Psoas muscle (tissue), 8 donors: ENCODE data around the gene ADGB. TPM values are rescaled to one million over a fixed set of nuclear protein-coding genes. Genes with fewer than 3 reads are reported as not detected.

Experiments used
- ATAC-seq, 4 donors: fragments of 200-7000 bp; cut with Tn5 transposase; one replicate each; pipeline ENCODE4 v1.9.1; 2020; ENCODE audit warnings: moderate library complexity in 3 of 4, mild to moderate bottlenecking in 2 of 4
- DNase-seq, 2 donors: peaks; one replicate each; pipeline ENCODE4 v3.0.0-alpha.2; 2020
- H3K27ac ChIP-seq: fragments of 200-600 bp; one replicate; pipeline ENCODE4 v1.8.0; 2022
- H3K27me3 ChIP-seq, 3 donors: fragments of 200-600 bp in 1 of 3; one replicate each; pipeline versions ENCODE4 v1.6.1 to v1.8.0; 2013 to 2022; ENCODE audit warnings: low read length in 2 of 3, mild to moderate bottlenecking in 2 of 3, moderate library complexity in 1 of 3; ENCODE audit not compliant: insufficient read depth in 3 of 3
- H3K36me3 ChIP-seq, 2 donors: fragments of 200-600 bp in 1 of 2; one replicate each; pipeline versions ENCODE4 v1.6.1 to v1.8.0; 2013 to 2022; ENCODE audit warnings: low read depth in 1 of 2, mild to moderate bottlenecking in 1 of 2, moderate library complexity in 1 of 2; ENCODE audit not compliant: insufficient read depth in 1 of 2
- H3K4me1 ChIP-seq: fragments of 200-600 bp; one replicate; pipeline ENCODE4 v1.8.0; 2022
- H3K4me3 ChIP-seq: fragments of 200-600 bp; one replicate; pipeline ENCODE4 v1.8.0; 2022; ENCODE audit warnings: mild to moderate bottlenecking
- H3K9me3 ChIP-seq: fragments of 200-600 bp; one replicate; pipeline ENCODE4 v1.8.0; 2022
- CTCF ChIP-seq: fragments of 200-600 bp; IDR thresholded peaks from one replicate; pipeline ENCODE4 v1.8.0; 2022; ENCODE audit warnings: antibody characterized with exemption
- WGBS, 3 donors: extraction: QIAGEN DNeasy Blood & Tissue Kit; methylation state at CpG; one replicate each; pipeline versions ENCODE4 v1.1.6 to v1.1.7; 2013; 5-methylcytosine and 5-hydroxymethylcytosine counted together
- intact Hi-C, 2 donors: fragments of 100-400 bp; cut with DNase I; formaldehyde crosslinking; loops; one replicate each; pipeline versions ENCODE4 v1.11.0 to v1.14.2; 2022
- polyA plus RNA-seq, 3 donors: library from polyadenylated mRNA; stranded (reverse); fragments of 200-250 nt; gene quantifications; one replicate each; pipeline ENCODE4 v1.2.3, GENCODE V29; 2013
- total RNA-seq, 4 donors: library from RNA; stranded (reverse); fragmentation: NEBNext Ultra II Directional in 2 of 4; extraction: Animal tissue kit (Norgen Biotek cat#: 25700) in 2 of 4; gene quantifications; one replicate each; pipeline versions ENCODE4 v1.2.1 to v1.2.4, GENCODE V29; 2021 to 2023
- donor health status: healthy with polysubstance abuse.
- donor health status: DM: no; HTN: no; CAD: no; lungs with moderate emphysema.
- donor health status: Bipolar disorder and iron deficiency.
- donor health status: healthy.
- donor health status: DM: yes; HTN: yes; CAD: no.
- donor health status: DM: no; HTN: no; CAD: no.
- donor health status: DM: no; HTN: no; CAD: no.
- donor health status: DM: yes; HTN: yes; CAD: no.

The ADGB gene
- total and polyA plus RNA-seq, 7 donors: not detected

DNA sequence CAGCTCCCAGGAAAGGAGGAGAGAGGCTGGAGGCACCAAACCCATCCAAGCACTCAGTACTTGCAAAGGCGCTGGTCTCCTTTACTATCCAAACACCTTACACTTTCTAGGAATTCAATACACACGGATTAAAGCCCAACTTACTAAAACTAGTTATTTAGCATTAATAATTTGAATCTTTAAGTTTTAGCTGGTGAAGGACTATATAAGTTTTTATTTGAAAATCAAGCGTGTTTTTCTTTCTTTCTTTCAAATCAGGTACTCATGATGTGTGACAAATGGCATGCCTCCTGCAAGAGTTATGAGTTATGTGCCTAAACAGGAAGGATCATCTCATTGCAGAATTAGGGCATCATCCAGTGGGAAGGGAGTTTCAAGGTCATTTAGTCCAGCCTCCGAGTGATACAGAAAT lies 263.7 kb downstream of the ADGB start:
- H3K4me1 ChIP-seq: no peaks in the 10 kb centered on the region
- H3K4me3 ChIP-seq: no peak overlapping the region
- TF ChIP-seq CTCF: no peak
- DNase-seq: no peak
- ATAC-seq: no peak
- H3K27ac ChIP-seq: no peak overlapping the region
- H3K27me3 ChIP-seq: no peaks in the 10 kb centered on the region
- WGBS, 3 donors: 67 to 91% (median 80%) methylated on average over 4 of the region's 4 CpGs
- H3K36me3 ChIP-seq: no peaks in the 10 kb centered on the region
- H3K9me3 ChIP-seq: no peaks in the 10 kb centered on the region
- intact Hi-C loops: no loop called here

- 77 to 92% (median 87%) methylated on average over 4 of the region's 4 CpGs for WGBS, 3 donors
- Histone ChIP-seq H3K4me3 (no peak overlapping the region), H3K9me3 (no peaks in the 10 kb centered on the region), H3K4me1 (no peaks in the 10 kb centered on the region), H3K27ac (no peak overlapping the region), H3K36me3 (no peaks in the 10 kb centered on the region), H3K27me3 (no peaks in the 10 kb centered on the region)
- ATAC-seq (no peak), DNase-seq (no peak)
- intact Hi-C loops: no loop called here
- TF ChIP-seq CTCF: no peak
These were observed 265.5 kb downstream of the ADGB start for GRCh38 chr6:146864300-146864699.

- WGBS, 3 donors: 47 to 61% (median 57%) methylated on average over 2 of the region's 2 CpGs
- Histone ChIP-seq H3K4me1 (no peaks in the 10 kb centered on the region), H3K9me3 (no peaks in the 10 kb centered on the region), H3K36me3 (no peaks in the 10 kb centered on the region), H3K27ac (no peak overlapping the region), H3K27me3 (no peaks in the 10 kb centered on the region), H3K4me3 (no peak overlapping the region)
- no peak for DNase-seq
- no peak for ATAC-seq
- no peak for TF ChIP-seq CTCF
- intact Hi-C loops: no loop called here
These were observed 266.1 kb downstream of the ADGB start for GRCh38 chr6:146864885-146865284.

Other genes starting within 250 kb of the ADGB start
- gene RAB32, start 55.1 kb upstream of the ADGB start, total RNA-seq: 1 to 10 TPM; 2.4 to 3.8 (median 3.2) TPM
- 1 to 10 TPM; 2.2 to 4.6 (median 2.5) TPM for gene RAB32, start 55.1 kb upstream of the ADGB start, polyA plus RNA-seq